Measurements from ENCODE around the gene GSN. TPM values are rescaled to one million over a fixed set of nuclear protein-coding genes. Genes with fewer than 3 reads are reported as not detected.

GSN gene
- total and polyA plus RNA-seq, 9 of the 15 experiments (the other 6 are each of a cell fraction or from before 2014, with no cell fraction given) = 0.39 to 16.6 (median 8.2) TPM

DNA sequence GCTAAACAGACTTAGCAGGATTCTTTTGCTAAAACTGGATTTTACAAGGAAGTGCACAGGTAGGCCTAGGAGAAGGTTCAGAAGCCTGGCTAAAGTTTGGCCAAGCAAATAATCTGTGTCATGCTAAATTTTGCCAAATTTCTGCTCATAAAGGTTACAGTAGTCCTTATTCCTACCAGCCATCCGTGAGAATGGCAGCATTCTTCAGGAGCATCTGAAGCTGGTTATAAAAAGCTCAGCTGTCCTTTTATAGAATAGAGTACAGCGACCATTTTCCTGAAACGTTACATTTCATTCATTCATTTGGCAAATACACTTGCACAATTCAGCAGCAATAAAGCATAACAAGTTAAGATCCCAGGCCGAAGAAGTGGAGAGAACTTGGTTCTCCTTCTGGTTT lies 6.9 kb downstream of the GSN start:
- Histone ChIP-seq H3K4me3 (no peak overlapping the region), H3K36me3 (ENCODE audit: control insufficient read depth, insufficient read depth, low read length) (no peaks in the 10 kb centered on the region), H3K9me3 (replicated peaks; ENCODE audit: control insufficient read depth, insufficient read depth, low read depth, low read length) (no peaks in the 10 kb centered on the region), H3K9ac (ENCODE audit: insufficient read depth in 1 of 2, low read depth in 2 of 2, low read length in 2 of 2) (no peak overlapping the region), H2AFZ (ENCODE audit: low read depth, low read length) (no peak overlapping the region), H3K79me2 (ENCODE audit: control insufficient read depth, insufficient read depth, low read length) (no peaks in the 10 kb centered on the region), H4K20me1 (replicated peaks; ENCODE audit: control insufficient read depth, insufficient read depth, low read length) (no peaks in the 10 kb centered on the region), H3K27me3 (ENCODE audit: control insufficient read depth in 2 of 2, insufficient read depth in 2 of 2, low read length in 2 of 2) (no peaks in the 10 kb centered on the region), H3K9me1 (ENCODE audit: control insufficient read depth, insufficient read depth, low read length) (no peaks in the 10 kb centered on the region), H3K4me1 (replicated peaks in 1 of 2; ENCODE audit: control insufficient read depth in 2 of 2, insufficient read depth in 2 of 2, low read length in 2 of 2) (peaks cover 11 to 29% of the 10 kb centered on the region in 2 experiments; a peak in 4 of 5 replicates), H3K27ac (ENCODE audit: extremely low read depth, low read depth, low read length) (no peak overlapping the region), H3K4me2 (ENCODE audit: insufficient read depth, low read length) (no peak overlapping the region)
- in situ Hi-C loops (cut with MboI) = no loop called here
- intact Hi-C loops (cut with micrococcal nuclease) = no loop called here
- ATAC-seq (no peak), DNase-seq (ENCODE audit: extremely low read depth in 1 of 4, low spot score in 3 of 4) (no peak), FAIRE-seq (no peak)
- CTCF ChIA-PET (ENCODE audit: low intra/inter-chr PET ratio) = no interaction called here
- POLR2A ChIA-PET = interaction anchor here (1.1 kb wide), 1 partner anchor 12 kb away, joined by 3 read pairs; no protein-coding TSS in a partner anchor
- no TSS peak for BruUV-seq (replicated peaks)
- 38% methylated on average over 4 of the region's 4 CpGs for WGBS (ENCODE audit: insufficient coverage, low coverage, missing lambda C conversion rate)
- no peak for TF ChIP-seq ZC3H4 (CRISPR knock-in tag; IDR thresholded peaks at IDR 0.05; ENCODE audit: borderline replicate concordance)
- TF ChIP-seq ETV1 (tag; conservative IDR thresholded peaks at IDR 0.05; ENCODE audit: low read depth) = no peak
- TF ChIP-seq, protein P1, sequence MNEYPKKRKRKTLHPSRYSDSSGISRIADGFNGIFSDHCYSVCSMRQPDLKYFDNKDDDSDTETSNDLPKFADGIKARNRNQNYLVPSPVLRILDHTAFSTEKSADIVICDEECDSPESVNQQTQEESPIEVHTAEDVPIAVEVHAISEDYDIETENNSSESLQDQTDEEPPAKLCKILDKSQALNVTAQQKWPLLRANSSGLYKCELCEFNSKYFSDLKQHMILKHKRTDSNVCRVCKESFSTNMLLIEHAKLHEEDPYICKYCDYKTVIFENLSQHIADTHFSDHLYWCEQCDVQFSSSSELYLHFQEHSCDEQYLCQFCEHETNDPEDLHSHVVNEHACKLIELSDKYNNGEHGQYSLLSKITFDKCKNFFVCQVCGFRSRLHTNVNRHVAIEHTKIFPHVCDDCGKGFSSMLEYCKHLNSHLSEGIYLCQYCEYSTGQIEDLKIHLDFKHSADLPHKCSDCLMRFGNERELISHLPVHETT (CRISPR knock-in tag; conservative IDR thresholded peaks at IDR 0.05 in 1 of 2, IDR thresholded peaks at IDR 0.05 in 1 of 2) = no peak
- TF ChIP-seq KLF6 (CRISPR knock-in tag; IDR thresholded peaks at IDR 0.05; ENCODE audit: borderline replicate concordance) = no peak
- TF ChIP-seq, protein P2, sequence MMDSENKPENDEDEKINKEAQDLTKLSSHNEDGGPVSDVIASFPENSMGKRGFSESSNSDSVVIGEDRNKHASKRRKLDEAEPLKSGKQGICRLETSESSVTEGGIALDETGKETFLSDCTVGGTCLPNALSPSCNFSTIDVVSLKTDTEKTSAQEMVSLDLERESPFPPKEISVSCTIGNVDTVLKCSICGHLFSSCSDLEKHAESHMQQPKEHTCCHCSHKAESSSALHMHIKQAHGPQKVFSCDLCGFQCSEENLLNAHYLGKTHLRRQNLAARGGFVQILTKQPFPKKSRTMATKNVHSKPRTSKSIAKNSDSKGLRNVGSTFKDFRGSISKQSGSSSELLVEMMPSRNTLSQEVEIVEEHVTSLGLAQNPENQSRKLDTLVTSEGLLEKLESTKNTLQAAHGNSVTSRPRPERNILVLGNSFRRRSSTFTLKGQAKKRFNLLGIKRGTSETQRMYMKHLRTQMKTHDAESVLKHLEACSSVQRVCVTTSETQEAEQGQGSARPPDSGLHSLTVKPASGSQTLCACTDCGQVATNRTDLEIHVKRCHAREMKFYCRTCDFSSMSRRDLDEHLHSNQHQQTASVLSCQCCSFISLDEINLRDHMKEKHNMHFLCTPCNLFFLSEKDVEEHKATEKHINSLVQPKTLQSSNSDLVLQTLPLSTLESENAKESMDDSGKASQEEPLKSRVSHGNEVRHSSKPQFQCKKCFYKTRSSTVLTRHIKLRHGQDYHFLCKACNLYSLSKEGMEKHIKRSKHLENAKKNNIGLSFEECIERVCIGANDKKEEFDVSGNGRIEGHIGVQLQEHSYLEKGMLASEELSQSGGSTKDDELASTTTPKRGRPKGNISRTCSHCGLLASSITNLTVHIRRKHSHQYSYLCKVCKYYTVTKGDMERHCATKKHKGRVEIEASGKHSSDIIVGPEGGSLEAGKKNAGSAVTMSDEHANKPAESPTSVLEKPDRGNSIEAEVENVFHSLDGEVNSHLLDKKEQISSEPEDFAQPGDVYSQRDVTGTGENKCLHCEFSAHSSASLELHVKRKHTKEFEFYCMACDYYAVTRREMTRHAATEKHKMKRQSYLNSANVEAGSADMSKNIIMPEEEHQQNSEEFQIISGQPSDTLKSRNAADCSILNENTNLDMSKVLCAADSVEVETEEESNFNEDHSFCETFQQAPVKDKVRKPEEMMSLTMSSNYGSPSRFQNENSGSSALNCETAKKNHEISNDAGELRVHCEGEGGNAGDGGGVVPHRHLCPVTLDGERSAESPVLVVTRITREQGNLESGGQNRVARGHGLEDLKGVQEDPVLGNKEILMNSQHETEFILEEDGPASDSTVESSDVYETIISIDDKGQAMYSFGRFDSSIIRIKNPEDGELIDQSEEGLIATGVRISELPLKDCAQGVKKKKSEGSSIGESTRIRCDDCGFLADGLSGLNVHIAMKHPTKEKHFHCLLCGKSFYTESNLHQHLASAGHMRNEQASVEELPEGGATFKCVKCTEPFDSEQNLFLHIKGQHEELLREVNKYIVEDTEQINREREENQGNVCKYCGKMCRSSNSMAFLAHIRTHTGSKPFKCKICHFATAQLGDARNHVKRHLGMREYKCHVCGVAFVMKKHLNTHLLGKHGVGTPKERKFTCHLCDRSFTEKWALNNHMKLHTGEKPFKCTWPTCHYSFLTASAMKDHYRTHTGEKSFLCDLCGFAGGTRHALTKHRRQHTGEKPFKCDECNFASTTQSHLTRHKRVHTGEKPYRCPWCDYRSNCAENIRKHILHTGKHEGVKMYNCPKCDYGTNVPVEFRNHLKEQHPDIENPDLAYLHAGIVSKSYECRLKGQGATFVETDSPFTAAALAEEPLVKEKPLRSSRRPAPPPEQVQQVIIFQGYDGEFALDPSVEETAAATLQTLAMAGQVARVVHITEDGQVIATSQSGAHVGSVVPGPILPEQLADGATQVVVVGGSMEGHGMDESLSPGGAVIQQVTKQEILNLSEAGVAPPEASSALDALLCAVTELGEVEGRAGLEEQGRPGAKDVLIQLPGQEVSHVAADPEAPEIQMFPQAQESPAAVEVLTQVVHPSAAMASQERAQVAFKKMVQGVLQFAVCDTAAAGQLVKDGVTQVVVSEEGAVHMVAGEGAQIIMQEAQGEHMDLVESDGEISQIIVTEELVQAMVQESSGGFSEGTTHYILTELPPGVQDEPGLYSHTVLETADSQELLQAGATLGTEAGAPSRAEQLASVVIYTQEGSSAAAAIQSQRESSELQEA (IDR thresholded peaks at IDR 0.05; ENCODE audit: low read depth) = no peak
- TF ChIP-seq PHTF2 (CRISPR knock-in tag; IDR thresholded peaks at IDR 0.05) = no peak
- TF ChIP-seq ETS2 (tag; IDR thresholded peaks at IDR 0.05; ENCODE audit: borderline replicate concordance, poor library complexity, severe bottlenecking) = no peak
- TF ChIP-seq, protein P3, sequence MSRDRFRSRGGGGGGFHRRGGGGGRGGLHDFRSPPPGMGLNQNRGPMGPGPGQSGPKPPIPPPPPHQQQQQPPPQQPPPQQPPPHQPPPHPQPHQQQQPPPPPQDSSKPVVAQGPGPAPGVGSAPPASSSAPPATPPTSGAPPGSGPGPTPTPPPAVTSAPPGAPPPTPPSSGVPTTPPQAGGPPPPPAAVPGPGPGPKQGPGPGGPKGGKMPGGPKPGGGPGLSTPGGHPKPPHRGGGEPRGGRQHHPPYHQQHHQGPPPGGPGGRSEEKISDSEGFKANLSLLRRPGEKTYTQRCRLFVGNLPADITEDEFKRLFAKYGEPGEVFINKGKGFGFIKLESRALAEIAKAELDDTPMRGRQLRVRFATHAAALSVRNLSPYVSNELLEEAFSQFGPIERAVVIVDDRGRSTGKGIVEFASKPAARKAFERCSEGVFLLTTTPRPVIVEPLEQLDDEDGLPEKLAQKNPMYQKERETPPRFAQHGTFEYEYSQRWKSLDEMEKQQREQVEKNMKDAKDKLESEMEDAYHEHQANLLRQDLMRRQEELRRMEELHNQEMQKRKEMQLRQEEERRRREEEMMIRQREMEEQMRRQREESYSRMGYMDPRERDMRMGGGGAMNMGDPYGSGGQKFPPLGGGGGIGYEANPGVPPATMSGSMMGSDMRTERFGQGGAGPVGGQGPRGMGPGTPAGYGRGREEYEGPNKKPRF (IDR thresholded peaks at IDR 0.05; ENCODE audit: low read depth, low read length) = no peak

All from K562 (cell line).